Epithelial cell of proximal tubule (primary cell): ENCODE results near the gene IRX3. TPM values are rescaled to one million over a fixed set of nuclear protein-coding genes. Genes with fewer than 3 reads are reported as not detected.

Experiments
- DNase-seq: peaks from one replicate; pipeline ENCODE4 v3.0.0-alpha.2; 2011; ENCODE audit warnings: low read depth
- H3K4me3 ChIP-seq: 2 replicates; pipeline ENCODE4 v1.5.1; 2011; ENCODE audit warnings: low read depth, mild to moderate bottlenecking, low read length
- CTCF ChIP-seq: conservative IDR thresholded peaks from 2 replicates; pipeline ENCODE4 v1.5.1; 2012; ENCODE audit warnings: low read depth, mild to moderate bottlenecking, low read length
- total RNA-seq: library from RNA; depleted of rRNA; stranded (reverse); fragments of >200 nt; gene quantifications from 2 replicates; pipeline ENCODE4 v1.2.3, GENCODE V29; 2015

IRX3 gene
- total RNA-seq, 1 donor from 2014 or later, result 28.7 TPM

GRCh38 chr16:54273566-54273965, 13.0 kb downstream of the IRX3 start:
- DNase-seq, result no peak
- H3K4me3 ChIP-seq, result no peak overlapping the region
- TF ChIP-seq CTCF, result no peak

GRCh38 chr16:54270711-54271110, 15.9 kb downstream of the IRX3 start:
- H3K4me3 ChIP-seq, result no peak overlapping the region
- no peak for TF ChIP-seq CTCF
- DNase-seq, result no peak

GRCh38 chr16:54269461-54269860, 17.1 kb downstream of the IRX3 start:
- no peak overlapping the region for H3K4me3 ChIP-seq
- DNase-seq, result no peak
- no peak for TF ChIP-seq CTCF

GRCh38 chr16:54268766-54269165, 17.8 kb downstream of the IRX3 start:
- DNase-seq, result no peak
- no peak overlapping the region for H3K4me3 ChIP-seq
- no peak for TF ChIP-seq CTCF

GRCh38 chr16:54268340-54268739, 18.2 kb downstream of the IRX3 start:
- no peak for DNase-seq
- TF ChIP-seq CTCF, result no peak
- H3K4me3 ChIP-seq, result no peak overlapping the region

- H3K4me3 ChIP-seq, result no peak overlapping the region
- no peak for TF ChIP-seq CTCF
- no peak for DNase-seq
Measured at GRCh38 chr16:54266363-54266955, 20.1 kb downstream of the IRX3 start.

GRCh38 chr16:54265575-54266107, 20.9 kb downstream of the IRX3 start:
- DNase-seq, result no peak
- no peak overlapping the region for H3K4me3 ChIP-seq
- TF ChIP-seq CTCF, result no peak
